Prostate gland (tissue), 2 donors: ENCODE measurements around the gene PIK3R3. TPM values are rescaled to one million over a fixed set of nuclear protein-coding genes. Genes with fewer than 3 reads are reported as not detected.
"Not testable (repeated sequence)": the region's sequence is repeated elsewhere in the genome, so short reads cannot be mapped to it uniquely, and the experiment has no call there.

Source experiments
- DNase-seq: peaks from one replicate; pipeline ENCODE4 v3.0.0-alpha.2; 2019; ENCODE audit warnings: low spot score
- H3K27ac ChIP-seq, 2 donors: fragments of 200-600 bp; sonication (generic); 2 replicates each; pipeline ENCODE4 v1.5.1; 2017 to 2019
- H3K27me3 ChIP-seq: fragments of 200-600 bp; sonication (generic); replicated peaks from 2 replicates; pipeline ENCODE4 v1.5.1; 2019; ENCODE audit not compliant: insufficient read depth
- H3K36me3 ChIP-seq, 2 donors: fragments of 200-600 bp; sonication (generic); 1 replicate in 1 of 2; 2 replicates in 1 of 2; pipeline versions ENCODE4 v1.5.1 to v1.8.1; 2017 to 2019
- H3K4me1 ChIP-seq: fragments of 200-600 bp; sonication (generic); replicated peaks from 2 replicates; pipeline ENCODE4 v1.5.1; 2019
- H3K4me3 ChIP-seq, 2 donors: fragments of 200-600 bp; sonication (generic); 2 replicates each; pipeline ENCODE4 v1.5.1; 2017 to 2019
- H3K9me3 ChIP-seq: fragments of 200-600 bp; sonication (generic); 2 replicates; pipeline ENCODE4 v1.5.1; 2017
- POLR2A ChIP-seq: fragments of 450-650 bp; IDR thresholded peaks from one replicate; pipeline ENCODE4 v1.6.1; 2016; ENCODE audit warnings: antibody characterized with exemption, mild to moderate bottlenecking
- POLR2AphosphoS5 ChIP-seq: sonication (generic); formaldehyde crosslinking; IDR thresholded peaks from one replicate; pipeline ENCODE4 v1.6.1; 2017; ENCODE audit warnings: antibody characterized with exemption
- WGBS: methylation state at CpG from one replicate; pipeline ENCODE4 v1.1.5; 2018; 5-methylcytosine and 5-hydroxymethylcytosine counted together
- intact Hi-C: fragments of 100-400 bp; cut with DNase I; formaldehyde crosslinking; loops from one replicate; pipeline ENCODE4 v1.14.2; 2022
- total RNA-seq, 2 donors: library from RNA; depleted of rRNA; stranded (reverse); fragments of >200 nt; gene quantifications; one replicate each; pipeline ENCODE4 v1.1.0, GENCODE V29; 2016
- TF ChIP-seq, protein P1 (sequence below), 4 experiments: fragments of 200-600 bp in 2 of 4; fragments of 450-650 bp in 2 of 4; sonication (generic) in 2 of 4; IDR thresholded peaks; 1 replicate in 3 of 4; 2 replicates in 1 of 4; pipeline ENCODE4 v1.5.1; 2016 to 2019; ENCODE audit warnings: antibody characterized with exemption in 4 of 4, mild to moderate bottlenecking in 2 of 4, moderate library complexity in 2 of 4

The PIK3R3 gene
- total RNA-seq, 2 donors from 2014 or later = 9.1 to 26.5 TPM

DNA sequence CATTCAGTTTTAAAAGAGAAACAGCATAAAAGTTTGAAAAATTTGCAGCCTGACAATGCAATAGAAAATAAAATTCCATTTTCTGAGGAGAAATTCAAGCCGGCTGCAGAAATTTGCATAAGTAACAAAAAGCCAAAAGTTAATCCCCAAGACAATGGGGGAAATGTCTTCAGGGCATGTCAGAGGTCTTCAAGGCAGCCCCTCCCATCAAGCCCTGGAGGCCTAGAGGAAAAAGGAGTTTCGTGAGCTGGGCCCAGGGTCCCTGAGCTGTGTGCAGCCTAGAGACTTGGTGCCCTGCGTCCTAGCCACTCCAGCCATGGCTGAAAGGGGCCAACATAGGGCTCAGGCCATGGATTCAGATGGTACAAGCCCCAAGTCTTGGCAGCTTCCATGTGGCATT lies 74.6 kb downstream of the PIK3R3 start:
- intact Hi-C loops = no loop called here
- TF ChIP-seq POLR2AphosphoS5 = no peak
- TF ChIP-seq, protein P1, sequence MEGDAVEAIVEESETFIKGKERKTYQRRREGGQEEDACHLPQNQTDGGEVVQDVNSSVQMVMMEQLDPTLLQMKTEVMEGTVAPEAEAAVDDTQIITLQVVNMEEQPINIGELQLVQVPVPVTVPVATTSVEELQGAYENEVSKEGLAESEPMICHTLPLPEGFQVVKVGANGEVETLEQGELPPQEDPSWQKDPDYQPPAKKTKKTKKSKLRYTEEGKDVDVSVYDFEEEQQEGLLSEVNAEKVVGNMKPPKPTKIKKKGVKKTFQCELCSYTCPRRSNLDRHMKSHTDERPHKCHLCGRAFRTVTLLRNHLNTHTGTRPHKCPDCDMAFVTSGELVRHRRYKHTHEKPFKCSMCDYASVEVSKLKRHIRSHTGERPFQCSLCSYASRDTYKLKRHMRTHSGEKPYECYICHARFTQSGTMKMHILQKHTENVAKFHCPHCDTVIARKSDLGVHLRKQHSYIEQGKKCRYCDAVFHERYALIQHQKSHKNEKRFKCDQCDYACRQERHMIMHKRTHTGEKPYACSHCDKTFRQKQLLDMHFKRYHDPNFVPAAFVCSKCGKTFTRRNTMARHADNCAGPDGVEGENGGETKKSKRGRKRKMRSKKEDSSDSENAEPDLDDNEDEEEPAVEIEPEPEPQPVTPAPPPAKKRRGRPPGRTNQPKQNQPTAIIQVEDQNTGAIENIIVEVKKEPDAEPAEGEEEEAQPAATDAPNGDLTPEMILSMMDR (IDR thresholded peaks at IDR 0.05) = no peak
- no peak for TF ChIP-seq POLR2A
- Histone ChIP-seq H3K4me1 (no peaks in the 10 kb centered on the region), H3K4me3 (no peak overlapping the region), H3K36me3 (no peaks in the 10 kb centered on the region), H3K9me3 (no peaks in the 10 kb centered on the region), H3K27me3 (no peaks in the 10 kb centered on the region), H3K27ac (no peak overlapping the region)
- WGBS = 91% methylated on average over 3 of the region's 3 CpGs
- DNase-seq = no peak

DNA sequence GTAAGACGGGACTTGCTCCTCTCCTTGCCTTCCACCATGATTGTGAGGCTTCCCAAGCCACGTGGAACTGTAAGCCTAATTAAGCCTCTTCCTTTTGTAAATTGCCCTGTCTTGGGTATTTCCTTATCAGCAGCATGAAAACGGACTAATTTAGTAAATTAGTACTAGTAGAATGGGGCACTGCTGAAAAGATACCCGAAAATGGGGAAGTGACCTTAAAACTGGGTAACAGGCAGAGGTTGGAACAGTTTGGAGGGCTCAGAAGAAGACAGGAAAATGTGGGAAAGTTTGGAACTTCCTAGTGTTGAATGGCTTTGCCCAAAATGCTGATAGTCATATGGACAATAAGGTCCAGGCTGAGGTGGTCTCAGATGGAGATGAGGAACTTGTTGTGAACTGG lies 75.2 kb downstream of the PIK3R3 start:
- H3K27ac ChIP-seq, intact Hi-C loops, H3K4me1 ChIP-seq, H3K36me3 ChIP-seq, H3K9me3 ChIP-seq, H3K4me3 ChIP-seq, DNase-seq, H3K27me3 ChIP-seq: not testable (repeated sequence)
- WGBS = 91% methylated on average over 4 of the region's 4 CpGs

DNA sequence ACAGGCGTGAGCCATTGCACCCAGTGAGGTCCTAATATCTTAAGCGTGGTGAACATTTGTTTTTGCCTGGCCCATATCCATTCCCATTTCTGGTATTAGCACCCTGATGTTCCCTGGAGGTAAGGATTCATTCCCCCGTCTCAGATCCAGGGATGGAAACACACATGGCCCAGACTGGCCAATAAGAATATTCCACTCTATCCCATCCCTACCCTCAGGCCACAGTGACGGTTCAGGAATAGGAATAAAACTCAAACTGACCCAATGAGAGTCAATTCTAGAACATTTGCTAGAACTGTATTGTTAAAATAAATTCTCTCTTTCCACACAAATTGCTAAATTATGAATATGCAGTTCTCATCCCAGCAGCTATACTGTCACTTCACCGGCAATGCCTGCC lies 76.1 kb downstream of the PIK3R3 start:
- no peak overlapping the region for H3K27ac ChIP-seq
- TF ChIP-seq, protein P1 (IDR thresholded peaks at IDR 0.05) = no peak
- no peak for TF ChIP-seq POLR2A
- TF ChIP-seq POLR2AphosphoS5 = no peak
- H3K4me3 ChIP-seq = no peak overlapping the region
- intact Hi-C loops = no loop called here
- no peaks in the 10 kb centered on the region for H3K27me3 ChIP-seq
- H3K4me1 ChIP-seq = no peaks in the 10 kb centered on the region
- H3K9me3 ChIP-seq = no peaks in the 10 kb centered on the region
- H3K36me3 ChIP-seq = no peaks in the 10 kb centered on the region
- no peak for DNase-seq
- 96% methylated on average over 5 of the region's 5 CpGs for WGBS

DNA sequence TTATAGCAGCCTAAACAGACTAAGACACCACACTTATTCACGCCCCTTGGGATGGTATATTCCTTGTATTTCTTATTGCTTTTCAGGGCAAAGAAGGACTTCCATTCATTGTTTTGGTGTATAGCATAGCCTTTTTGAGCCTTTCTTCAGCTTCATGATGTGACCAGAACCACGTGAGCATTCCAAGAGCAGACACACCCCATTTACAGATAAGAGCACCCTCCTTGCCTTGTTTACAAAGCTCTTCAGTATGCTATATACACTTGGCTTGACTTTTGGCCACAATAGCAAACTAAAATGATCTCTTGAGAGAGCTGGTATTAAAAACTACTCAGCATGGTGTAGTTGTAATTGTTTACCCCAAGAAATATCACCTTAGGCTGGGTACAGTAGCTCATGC lies 78.7 kb downstream of the PIK3R3 start:
- DNase-seq = no peak
- H3K36me3 ChIP-seq = no peaks in the 10 kb centered on the region
- H3K4me3 ChIP-seq = no peak overlapping the region
- no peaks in the 10 kb centered on the region for H3K27me3 ChIP-seq
- no peak overlapping the region for H3K27ac ChIP-seq
- TF ChIP-seq POLR2AphosphoS5 (no peak), POLR2A (no peak)
- TF ChIP-seq, protein P1 (IDR thresholded peaks at IDR 0.05) = no peak
- no peaks in the 10 kb centered on the region for H3K4me1 ChIP-seq
- no peaks in the 10 kb centered on the region for H3K9me3 ChIP-seq
- 65% methylated on average over 2 of the region's 2 CpGs for WGBS
- intact Hi-C loops = no loop called here

DNA sequence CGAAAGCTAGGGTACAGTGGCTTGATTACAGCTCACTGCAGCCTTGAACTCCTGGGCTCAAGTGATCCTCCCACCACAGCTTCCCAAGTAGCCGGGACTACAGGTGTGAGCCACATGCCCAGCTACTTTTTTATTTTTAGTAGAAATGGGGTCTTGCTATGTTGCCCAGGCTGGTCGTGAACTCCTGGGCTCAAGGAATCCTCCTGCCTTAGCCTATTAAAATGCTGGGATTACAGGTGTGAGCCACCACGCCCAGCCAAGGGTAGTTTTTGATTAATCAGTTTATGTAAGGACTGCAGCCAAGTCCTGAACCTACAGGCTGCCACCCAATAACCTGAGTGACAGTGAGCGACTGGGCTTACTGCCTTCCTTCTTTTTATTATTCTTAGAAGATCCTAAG lies 88.3 kb downstream of the PIK3R3 start:
- intact Hi-C loops = no loop called here
- DNase-seq = no peak
- Histone ChIP-seq H3K4me3 (no peak overlapping the region), H3K36me3 (no peaks in the 10 kb centered on the region), H3K27ac (no peak overlapping the region), H3K27me3 (no peaks in the 10 kb centered on the region), H3K9me3 (no peaks in the 10 kb centered on the region), H3K4me1 (no peaks in the 10 kb centered on the region)
- 83% methylated on average over 5 of the region's 5 CpGs for WGBS
- TF ChIP-seq POLR2AphosphoS5 (no peak), POLR2A (no peak)
- TF ChIP-seq, protein P1 (IDR thresholded peaks at IDR 0.05) = no peak
